Hematopoietic multipotent progenitor cell treated with erythropoietin and hydrocortisone succinate and interleukin-3 and kit ligand, for 8 days (in vitro differentiated cells): ENCODE data around the gene ZNF467.

ENCODE experiments used
- DNase-seq: peaks from one replicate; pipeline ENCODE4 v3.0.0-alpha.2; 2015

Gene ZNF467

DNA sequence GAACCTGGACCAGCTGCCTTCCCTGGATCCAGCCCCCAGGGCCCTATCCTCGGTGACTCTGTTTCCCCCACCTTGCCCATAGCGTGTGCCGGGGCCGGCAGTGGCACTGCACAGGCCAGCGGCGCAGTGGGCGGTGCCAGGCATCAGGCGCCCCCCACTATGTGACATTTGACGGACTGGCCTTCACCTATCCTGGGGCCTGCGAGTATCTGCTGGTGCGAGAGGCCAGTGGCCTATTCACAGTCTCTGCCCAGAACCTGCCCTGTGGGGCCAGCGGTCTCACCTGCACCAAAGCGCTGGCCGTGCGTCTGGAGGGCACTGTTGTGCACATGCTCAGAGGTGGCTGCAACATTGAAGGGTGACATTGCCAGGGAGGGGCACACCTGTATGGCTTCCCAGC is 12.0 kb upstream of the ZNF467 start:
- no peak for DNase-seq

DNA sequence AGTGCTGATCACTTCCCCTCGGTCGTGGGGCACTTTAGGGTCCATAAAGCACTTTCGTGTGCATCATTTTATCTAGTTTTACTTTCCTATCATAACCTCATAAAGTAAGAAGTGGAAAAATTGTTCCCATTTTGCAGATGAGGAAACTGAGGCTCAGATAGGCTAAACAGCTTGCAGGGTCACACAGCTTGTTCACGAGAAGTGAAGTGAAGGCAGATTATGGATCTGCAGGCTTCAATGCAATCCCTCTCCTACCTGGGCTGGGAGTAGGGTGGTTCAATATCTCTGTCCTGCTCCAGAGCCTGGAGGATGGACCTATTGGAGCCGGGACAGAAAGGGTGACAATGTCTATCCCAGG is 10.8 kb upstream of the ZNF467 start:
- no peak for DNase-seq

DNA sequence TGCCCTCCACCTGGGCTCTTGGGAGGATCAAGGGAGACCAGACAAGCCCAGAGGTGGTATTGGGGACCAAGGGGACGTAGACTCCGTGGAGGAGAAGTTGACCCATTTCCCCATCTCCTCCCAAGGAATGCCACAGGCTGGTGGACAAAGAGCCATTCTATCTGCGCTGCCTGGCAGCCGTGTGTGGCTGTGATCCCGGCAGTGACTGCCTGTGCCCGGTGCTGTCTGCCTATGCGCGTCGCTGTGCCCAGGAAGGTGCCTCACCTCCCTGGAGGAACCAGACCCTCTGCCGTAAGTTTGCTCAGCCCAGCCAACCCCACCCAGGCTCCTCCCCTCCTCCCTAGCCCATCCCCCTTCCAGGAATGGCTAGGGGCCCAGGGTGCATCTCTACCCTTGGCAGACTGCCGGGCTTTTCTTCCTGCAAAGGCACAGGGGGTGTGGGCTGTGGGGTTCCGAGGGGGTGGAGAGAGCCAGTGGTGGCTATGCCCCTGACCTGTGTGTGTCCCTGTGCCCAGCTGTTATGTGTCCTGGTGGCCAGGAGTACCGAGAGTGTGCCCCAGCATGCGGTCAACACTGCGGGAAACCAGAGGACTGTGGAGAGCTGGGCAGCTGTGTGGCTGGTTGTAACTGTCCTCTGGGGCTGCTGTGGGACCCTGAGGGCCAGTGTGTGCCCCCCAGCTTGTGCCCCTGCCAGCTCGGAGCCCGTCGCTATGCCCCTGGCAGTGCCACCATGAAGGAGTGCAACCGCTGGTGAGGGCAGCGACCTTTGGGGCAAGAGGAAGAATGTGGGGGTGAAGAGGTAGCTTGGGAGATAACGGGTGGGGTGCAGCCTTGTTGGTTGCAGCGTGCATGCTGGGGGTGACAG is 10.2 kb upstream of the ZNF467 start:
- no peak for DNase-seq

GRCh38 chr7:149782682-149783345 is 9.4 kb upstream of the ZNF467 start:
- DNase-seq = no peak

DNA sequence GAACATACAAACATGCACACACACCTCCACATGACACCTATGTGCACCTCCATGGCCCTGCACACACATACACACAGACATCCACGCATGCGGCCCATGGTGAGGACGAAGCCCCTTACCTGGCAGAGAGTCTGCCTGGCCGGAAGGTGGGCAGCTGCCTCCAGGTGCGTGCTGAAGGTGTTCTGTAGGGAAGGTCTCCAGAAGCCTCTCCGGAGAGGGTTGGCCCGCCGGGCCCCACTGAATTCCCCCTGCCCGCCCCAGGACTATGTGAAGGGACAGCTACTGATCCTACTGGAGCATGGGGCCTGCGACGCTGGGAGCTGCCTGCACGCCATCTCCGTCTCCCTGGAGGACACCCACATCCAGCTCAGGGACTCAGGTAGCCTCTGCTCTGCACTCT is 8.5 kb upstream of the ZNF467 start:
- DNase-seq = no peak

DNA sequence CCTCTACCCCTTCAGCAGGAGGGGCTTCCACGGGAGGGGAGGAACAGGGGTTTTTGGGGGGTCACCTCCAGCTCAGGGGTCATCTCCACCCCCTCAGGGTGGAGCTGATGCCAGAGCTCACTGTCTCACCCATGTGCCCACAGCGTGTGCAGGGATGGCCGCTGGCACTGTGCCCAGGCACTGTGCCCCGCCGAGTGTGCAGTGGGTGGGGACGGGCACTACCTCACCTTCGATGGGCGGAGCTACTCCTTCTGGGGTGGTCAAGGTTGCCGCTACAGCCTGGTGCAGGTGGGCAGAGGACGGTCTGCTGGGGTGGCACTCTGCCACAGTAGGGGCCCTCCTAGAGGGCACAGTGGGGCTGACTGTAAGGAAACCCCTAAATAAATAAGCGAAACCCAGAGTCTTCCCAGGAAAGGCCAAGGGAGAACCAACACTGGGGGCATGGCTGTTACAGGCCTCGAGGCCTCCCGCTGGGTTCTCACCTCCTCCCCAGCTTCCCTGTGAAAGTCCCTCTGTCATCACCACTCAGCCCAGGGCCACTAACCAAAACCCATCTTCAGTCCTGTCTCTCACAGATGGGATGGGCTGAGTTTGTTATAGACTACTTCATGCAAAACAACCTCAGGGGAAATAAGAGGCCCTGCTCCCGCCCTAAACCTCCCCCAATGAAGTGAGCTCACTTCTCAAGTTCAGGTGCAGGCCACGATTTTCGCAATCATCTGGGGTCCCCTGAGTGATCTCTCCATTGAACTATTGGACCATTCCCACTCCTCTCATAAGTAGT is 7.4 kb upstream of the ZNF467 start:
- no peak for DNase-seq

DNA sequence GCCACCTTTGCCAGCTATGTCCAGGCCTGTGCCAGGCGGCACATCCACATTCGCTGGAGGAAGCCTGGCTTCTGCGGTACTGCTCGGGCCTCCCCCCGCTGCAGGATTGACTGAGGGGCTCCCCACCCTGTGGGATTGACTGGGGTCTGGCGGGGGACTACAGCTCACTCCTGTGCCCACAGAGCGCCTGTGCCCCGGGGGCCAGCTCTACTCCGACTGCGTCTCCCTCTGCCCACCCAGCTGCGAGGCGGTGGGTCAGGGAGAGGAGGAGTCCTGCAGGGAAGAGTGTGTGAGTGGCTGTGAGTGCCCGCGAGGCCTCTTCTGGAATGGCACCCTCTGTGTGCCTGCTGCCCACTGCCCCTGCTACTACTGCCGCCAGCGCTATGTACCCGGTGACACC is 6.7 kb upstream of the ZNF467 start:
- no peak for DNase-seq

DNA sequence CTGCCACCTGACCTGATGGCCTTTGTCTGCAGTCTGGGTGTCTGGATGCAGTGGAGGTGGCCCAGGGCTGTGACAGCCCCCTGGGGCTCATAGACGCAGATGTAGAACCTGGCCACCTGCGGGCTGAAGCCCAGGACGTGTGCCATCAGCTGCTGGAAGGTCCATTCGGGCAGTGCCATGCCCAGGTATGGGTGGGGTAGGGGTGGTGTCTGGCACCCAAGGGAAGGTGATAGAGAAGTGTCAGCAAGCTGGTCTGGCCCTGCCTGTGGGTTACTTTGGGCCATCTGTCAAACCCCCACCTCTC is 6.1 kb upstream of the ZNF467 start:
- DNase-seq = no peak

DNA sequence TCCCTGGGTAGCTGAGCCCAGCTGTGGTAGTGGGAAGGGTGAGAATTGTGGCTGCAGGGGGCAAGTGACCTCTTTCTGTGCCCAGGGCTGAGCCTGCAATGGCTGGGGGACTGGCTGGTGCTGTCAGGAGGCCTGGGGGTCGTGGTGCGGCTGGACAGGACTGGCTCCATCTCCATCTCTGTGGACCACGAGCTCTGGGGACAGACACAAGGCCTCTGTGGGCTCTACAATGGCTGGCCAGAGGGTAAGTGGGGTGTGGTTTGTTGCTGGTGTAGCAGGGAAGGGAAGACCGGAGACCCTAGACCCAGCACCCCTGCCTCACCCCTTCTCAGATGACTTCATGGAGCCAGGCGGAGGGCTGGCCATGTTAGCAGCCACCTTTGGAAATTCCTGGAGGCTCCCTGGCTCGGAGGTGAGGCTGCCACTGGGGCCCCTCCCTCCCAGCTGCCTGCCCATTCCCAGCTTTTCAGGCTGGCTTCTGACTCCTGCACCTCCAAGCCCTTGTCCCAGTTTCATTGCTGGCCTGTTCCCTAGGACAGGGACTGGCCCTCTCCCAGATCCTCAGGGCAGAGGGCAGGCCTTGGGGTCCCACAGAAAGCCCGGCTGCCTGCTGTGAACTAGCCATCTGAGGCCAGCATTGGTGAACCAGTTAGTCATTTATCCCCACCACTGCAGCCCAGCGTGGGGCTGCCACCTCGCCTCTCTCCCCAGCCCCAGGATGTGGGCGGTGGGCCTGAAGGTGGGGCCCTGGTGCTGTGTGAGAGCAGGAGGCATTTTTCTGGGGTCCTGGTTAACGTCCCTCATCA is 5.5 kb upstream of the ZNF467 start:
- no peak for DNase-seq

- DNase-seq = no peak
These were observed 4.9 kb upstream of the ZNF467 start for GRCh38 chr7:149778327-149778637.

DNA sequence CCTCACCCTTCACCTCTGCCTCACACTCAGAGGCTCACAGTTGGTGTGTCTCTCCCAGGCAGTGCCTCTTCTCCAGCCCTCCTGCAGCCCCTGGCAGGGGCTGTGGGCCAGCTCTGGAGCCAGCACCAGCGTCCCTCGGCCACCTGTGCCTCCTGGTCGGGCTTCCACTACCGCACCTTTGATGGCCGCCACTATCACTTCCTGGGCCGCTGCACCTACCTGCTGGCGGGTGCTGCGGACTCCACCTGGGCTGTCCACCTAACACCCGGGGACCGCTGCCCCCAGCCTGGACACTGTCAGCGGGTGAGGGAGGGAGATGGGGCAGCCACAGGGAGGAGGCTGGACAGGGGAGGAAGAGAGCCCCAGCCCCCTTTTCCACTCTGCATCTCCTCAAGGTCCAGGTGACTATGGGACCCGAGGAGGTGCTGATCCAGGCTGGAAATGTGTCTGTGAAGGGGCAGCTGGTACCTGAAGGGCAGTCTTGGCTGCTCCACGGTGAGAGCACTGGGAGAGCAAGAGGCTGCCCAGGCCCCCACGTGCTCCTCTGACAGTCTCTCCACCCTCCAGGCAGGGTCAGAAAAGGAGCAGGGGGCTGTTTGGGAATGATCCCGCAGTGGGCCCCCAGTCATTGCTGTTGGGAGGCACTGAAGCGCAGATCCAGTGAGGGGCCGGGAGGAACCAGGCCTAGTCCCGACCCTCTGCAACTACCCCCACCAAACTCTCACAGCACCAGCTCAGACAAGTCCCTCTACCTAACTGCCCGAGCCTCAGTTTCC is 4.4 kb upstream of the ZNF467 start:
- no peak for DNase-seq

- DNase-seq = no peak
These were observed 3.5 kb upstream of the ZNF467 start for GRCh38 chr7:149776848-149777407.

DNA sequence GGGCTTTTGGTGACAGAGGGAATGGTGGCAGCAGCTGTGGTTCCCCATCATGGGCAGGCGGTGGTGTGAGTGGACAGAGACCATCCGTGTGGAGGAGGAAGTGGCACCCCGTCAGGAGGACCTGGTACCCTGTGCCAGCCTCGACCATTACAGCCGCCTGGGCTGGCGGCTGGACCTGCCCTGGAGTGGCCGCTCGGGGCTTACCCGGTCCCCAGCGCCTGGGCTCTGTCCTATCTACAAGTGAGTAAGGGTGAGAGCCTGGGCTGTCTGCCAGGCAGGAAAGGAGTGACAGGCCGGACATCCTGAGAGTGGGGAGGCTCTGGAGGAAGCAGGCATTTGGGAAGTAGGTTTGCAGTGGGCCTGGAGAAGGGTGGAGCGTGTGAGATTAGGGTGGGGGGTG is 2.9 kb upstream of the ZNF467 start:
- DNase-seq = peak; percentile 29

GRCh38 chr7:149775176-149775556 is 1.8 kb upstream of the ZNF467 start:
- DNase-seq = no peak

DNA sequence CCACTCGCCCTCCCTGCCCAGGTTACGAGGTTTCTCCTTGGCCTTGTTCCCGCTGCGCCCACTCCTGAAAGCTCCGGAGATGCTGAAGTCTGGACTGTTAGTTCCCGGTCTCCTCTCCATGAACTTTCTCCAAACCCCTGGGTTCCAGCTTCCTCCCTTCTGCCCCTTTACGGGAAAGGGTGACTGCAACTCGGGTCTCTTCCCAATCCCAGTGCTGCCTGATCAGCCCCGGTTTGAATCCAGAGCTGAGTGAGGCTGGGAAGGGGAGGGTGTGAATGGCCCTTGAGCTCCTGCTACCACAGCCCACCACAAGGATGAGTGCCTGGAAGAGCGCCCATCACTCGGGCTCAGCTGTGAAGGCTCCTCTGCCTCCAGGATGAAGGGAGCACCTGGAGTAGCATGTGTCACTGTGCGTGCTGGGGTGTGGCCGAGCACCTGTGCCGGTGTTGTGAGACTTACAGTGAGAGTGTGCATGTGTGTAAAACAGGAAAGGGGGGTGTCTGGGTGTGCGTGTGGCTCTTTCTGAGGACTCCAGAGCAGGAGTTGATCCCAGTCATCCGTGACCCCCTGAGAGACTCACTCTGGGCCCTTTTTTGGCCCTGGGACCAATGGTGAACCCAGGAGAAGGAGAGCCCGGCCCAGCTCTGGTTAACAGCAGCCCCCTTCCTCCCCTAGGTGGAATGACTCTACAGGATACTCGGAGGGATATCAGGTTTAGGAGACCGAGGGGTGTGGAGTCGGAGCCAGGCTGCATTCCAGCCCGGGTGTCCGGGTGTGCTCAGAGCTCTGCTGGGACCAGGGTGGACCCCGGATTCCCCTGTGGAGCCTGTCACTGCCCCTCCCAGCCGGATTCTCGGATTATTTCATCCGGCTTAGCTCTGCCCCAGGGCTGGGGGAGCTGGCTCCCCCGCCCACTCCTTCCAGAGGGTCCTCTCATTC is 1.1 kb upstream of the ZNF467 start:
- no peak for DNase-seq

GRCh38 chr7:149772956-149773434 is 393 bp downstream of the ZNF467 start:
- DNase-seq = peak; percentile 6

DNA sequence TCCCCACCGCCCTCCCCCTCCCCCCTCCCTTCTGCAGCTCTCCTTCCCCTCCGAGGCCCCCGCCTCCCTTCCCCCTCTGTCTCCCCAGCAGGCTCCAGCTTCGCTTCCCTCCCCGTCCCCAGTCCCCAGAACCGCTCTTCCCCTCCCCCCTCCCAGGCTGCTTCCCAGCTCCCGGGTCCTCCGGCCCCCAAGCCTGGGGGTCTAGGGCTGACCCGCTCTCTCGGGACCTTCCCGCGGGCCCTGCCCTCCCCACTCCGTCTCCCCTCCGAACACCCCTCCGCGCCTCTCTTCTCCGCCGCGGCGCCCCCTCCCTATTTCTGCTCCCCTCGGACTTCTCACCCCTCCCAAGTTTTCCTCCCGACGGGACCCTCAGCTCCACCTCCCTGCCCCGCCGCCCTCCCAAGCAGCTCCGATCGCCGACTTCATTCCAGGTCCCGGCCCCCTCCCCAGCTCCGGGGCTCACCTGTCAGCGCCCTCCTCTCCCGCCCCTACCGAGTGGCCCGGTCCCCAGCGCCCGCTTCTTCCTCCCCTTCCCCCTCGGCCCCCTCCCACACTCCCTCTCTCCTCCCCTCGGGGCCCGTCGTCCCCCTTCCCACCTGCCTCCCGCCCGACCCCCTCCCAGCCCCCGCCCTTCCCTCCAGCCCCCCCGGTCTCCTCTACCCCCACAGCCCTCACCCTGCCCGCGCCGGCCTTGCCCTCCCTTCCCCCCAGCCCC is 990 bp downstream of the ZNF467 start:
- DNase-seq = no peak

- peak; percentile 77 for DNase-seq
These were observed 1.6 kb downstream of the ZNF467 start for GRCh38 chr7:149771720-149772240.

- no peak for DNase-seq
These were observed 2.4 kb downstream of the ZNF467 start for GRCh38 chr7:149770728-149771636.
